Sigmoid colon (tissue), 3 donors: ENCODE data around the gene GUSB.

Experiments
- POLR2A ChIP-seq, 2 donors: fragments of 450-650 bp; IDR thresholded peaks; one replicate each; pipeline ENCODE4 v1.6.1; 2016; ENCODE audit warnings: antibody characterized with exemption in 2 of 2, mild to moderate bottlenecking in 2 of 2, moderate library complexity in 2 of 2
- TF ChIP-seq, protein P1 (sequence below), 4 experiments: fragments of 450-650 bp in 3 of 4; fragments of 200-600 bp in 1 of 4; IDR thresholded peaks; one replicate each; pipeline ENCODE4 v1.5.1; 2016 to 2019; ENCODE audit warnings: antibody characterized with exemption in 4 of 4, mild to moderate bottlenecking in 3 of 4, moderate library complexity in 2 of 4

DNA sequence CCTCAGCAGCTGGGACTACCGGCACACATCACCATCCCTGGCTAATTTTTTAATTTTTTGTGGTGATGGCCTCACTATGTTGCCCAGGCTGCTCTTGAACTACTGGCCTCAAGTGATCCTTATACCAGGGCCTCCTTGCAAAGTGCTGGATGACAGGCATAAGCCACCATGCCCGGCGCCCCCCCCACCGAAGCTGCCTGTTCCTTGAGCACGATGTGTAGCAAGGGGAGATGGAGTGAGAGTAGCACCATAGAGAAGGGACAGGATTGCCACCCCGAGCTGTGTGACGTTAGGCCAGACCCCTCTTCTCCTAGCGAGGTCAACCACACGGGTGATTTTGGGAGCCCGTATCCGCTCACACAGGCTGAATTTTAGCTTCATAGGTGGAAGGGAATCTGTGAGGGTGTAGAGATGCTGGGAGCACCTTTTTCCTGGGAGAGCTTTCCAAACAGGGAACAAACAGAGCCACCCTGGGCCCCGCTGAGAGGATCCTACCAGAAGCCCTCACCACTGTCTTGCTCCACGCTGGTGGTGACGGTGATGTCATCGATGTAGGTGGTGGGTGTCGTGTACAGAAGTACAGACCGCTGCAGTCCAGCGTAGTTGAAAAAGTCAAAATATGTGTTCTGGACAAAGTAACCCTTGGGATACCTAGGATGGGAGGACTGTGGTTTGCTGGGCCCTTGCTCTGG is 3.0 kb downstream of the GUSB start:
- TF ChIP-seq, protein P1, sequence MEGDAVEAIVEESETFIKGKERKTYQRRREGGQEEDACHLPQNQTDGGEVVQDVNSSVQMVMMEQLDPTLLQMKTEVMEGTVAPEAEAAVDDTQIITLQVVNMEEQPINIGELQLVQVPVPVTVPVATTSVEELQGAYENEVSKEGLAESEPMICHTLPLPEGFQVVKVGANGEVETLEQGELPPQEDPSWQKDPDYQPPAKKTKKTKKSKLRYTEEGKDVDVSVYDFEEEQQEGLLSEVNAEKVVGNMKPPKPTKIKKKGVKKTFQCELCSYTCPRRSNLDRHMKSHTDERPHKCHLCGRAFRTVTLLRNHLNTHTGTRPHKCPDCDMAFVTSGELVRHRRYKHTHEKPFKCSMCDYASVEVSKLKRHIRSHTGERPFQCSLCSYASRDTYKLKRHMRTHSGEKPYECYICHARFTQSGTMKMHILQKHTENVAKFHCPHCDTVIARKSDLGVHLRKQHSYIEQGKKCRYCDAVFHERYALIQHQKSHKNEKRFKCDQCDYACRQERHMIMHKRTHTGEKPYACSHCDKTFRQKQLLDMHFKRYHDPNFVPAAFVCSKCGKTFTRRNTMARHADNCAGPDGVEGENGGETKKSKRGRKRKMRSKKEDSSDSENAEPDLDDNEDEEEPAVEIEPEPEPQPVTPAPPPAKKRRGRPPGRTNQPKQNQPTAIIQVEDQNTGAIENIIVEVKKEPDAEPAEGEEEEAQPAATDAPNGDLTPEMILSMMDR (IDR thresholded peaks at IDR 0.05), result no peak
- no peak for TF ChIP-seq POLR2A (IDR thresholded peaks at IDR 0.05)
